ENCODE measurements around the gene PRUNE1. TPM values are rescaled to one million over a fixed set of nuclear protein-coding genes. Genes with fewer than 3 reads are reported as not detected.

Gene PRUNE1
- total and polyA plus RNA-seq, 2 donors (not counting 1 experiment from before 2014, with no cell fraction given): 6.3 to 16.6 TPM

GRCh38 chr1:151049458-151049857, 41.2 kb downstream of the PRUNE1 start:
- H3K9ac ChIP-seq (ENCODE audit: insufficient read depth, low read length): no peak overlapping the region
- H3K27me3 ChIP-seq (ENCODE audit: control insufficient read depth, insufficient read depth, low read length): no peaks in the 10 kb centered on the region
- H3K9me3 ChIP-seq (ENCODE audit: control insufficient read depth, insufficient read depth, low read depth, low read length): no peaks in the 10 kb centered on the region
- peaks cover 2% of the 10 kb centered on the region for H3K4me1 ChIP-seq (ENCODE audit: control insufficient read depth, extremely low read depth, insufficient read depth, low read length)
- no peaks in the 10 kb centered on the region for H4K20me1 ChIP-seq (ENCODE audit: control insufficient read depth, extremely low read depth, insufficient read depth, low read length)
- peaks cover 6% of the 10 kb centered on the region for H3K36me3 ChIP-seq (ENCODE audit: control insufficient read depth, insufficient read depth, low read length)
- H3K4me2 ChIP-seq (ENCODE audit: extremely low read depth, insufficient read depth, low read length): no peak overlapping the region
- TF ChIP-seq, protein P1, sequence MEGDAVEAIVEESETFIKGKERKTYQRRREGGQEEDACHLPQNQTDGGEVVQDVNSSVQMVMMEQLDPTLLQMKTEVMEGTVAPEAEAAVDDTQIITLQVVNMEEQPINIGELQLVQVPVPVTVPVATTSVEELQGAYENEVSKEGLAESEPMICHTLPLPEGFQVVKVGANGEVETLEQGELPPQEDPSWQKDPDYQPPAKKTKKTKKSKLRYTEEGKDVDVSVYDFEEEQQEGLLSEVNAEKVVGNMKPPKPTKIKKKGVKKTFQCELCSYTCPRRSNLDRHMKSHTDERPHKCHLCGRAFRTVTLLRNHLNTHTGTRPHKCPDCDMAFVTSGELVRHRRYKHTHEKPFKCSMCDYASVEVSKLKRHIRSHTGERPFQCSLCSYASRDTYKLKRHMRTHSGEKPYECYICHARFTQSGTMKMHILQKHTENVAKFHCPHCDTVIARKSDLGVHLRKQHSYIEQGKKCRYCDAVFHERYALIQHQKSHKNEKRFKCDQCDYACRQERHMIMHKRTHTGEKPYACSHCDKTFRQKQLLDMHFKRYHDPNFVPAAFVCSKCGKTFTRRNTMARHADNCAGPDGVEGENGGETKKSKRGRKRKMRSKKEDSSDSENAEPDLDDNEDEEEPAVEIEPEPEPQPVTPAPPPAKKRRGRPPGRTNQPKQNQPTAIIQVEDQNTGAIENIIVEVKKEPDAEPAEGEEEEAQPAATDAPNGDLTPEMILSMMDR (conservative IDR thresholded peaks at IDR 0.05 in 1 of 2, IDR thresholded peaks at IDR 0.05 in 1 of 2; ENCODE audit: low read depth in 1 of 2, low read length in 2 of 2): no peak
- TF ChIP-seq EZH2 (IDR thresholded peaks at IDR 0.05; ENCODE audit: low read length, missing control alignments): no peak
- no peak overlapping the region for H3K4me3 ChIP-seq (replicated peaks in 1 of 4; ENCODE audit: control extremely low read depth in 1 of 4, insufficient read depth in 1 of 4, low read depth in 3 of 4, low read length in 4 of 4)
- H3K27ac ChIP-seq (ENCODE audit: insufficient read depth, low read length): no peak overlapping the region
- DNase-seq (ENCODE audit: low read depth in 2 of 2): no peak
- peaks cover 4% of the 10 kb centered on the region for H3K79me2 ChIP-seq (ENCODE audit: control insufficient read depth, insufficient read depth, low read length)
- H2AFZ ChIP-seq (ENCODE audit: low read length): no peak overlapping the region

- TF ChIP-seq, protein P1 (conservative IDR thresholded peaks at IDR 0.05 in 1 of 2, IDR thresholded peaks at IDR 0.05 in 1 of 2; ENCODE audit: low read depth in 1 of 2, low read length in 2 of 2): no peak
- no peak for TF ChIP-seq EZH2 (IDR thresholded peaks at IDR 0.05; ENCODE audit: low read length, missing control alignments)
- Histone ChIP-seq H3K36me3 (ENCODE audit: control insufficient read depth, insufficient read depth, low read length) (peaks cover 12% of the 10 kb centered on the region), H3K27ac (ENCODE audit: insufficient read depth, low read length) (no peak overlapping the region), H3K79me2 (ENCODE audit: control insufficient read depth, insufficient read depth, low read length) (peaks cover 7% of the 10 kb centered on the region), H4K20me1 (ENCODE audit: control insufficient read depth, extremely low read depth, insufficient read depth, low read length) (no peaks in the 10 kb centered on the region), H3K4me1 (ENCODE audit: control insufficient read depth, extremely low read depth, insufficient read depth, low read length) (peaks cover 2% of the 10 kb centered on the region), H3K9ac (ENCODE audit: insufficient read depth, low read length) (no peak overlapping the region), H3K4me3 (replicated peaks in 1 of 4; ENCODE audit: control extremely low read depth in 1 of 4, insufficient read depth in 1 of 4, low read depth in 3 of 4, low read length in 4 of 4) (no peak overlapping the region), H3K9me3 (ENCODE audit: control insufficient read depth, insufficient read depth, low read depth, low read length) (no peaks in the 10 kb centered on the region), H2AFZ (ENCODE audit: low read length) (no peak overlapping the region), H3K27me3 (ENCODE audit: control insufficient read depth, insufficient read depth, low read length) (no peaks in the 10 kb centered on the region), H3K4me2 (ENCODE audit: extremely low read depth, insufficient read depth, low read length) (no peak overlapping the region)
- no peak for DNase-seq (ENCODE audit: low read depth in 2 of 2)
Observed at GRCh38 chr1:151050051-151050688, 41.9 kb downstream of the PRUNE1 start.

DNA sequence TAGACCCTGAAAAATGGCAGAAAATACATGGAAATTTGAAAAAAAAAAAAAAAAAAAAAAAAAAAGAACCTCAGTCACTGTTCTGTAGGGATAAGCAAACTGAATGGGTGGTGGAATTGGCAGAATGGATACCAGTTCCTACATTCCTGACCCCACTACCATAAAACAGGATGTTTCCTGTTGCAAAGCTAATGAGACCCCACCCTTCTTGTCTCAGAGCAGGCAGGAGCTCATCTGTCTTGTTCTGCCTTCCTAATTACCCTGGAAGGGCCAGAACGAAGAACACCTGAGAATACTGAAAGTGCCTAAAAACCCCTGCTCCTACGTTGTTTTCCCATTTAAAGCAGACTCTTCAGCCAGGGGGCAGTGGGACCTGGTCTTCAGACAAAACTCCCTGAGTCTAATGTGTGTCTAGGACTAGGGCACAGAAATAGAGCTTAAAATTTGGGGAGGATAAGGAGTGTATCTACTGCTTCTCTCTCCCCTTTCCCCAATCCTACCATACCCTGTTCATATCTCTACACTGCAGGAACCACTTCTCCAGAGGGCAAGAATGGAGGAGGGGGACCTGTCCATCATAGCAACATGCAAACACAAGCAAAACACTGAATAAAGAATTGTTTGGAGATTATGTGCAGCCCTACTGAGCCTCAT, 43.2 kb downstream of the PRUNE1 start:
- Histone ChIP-seq H3K9ac (ENCODE audit: insufficient read depth, low read length) (no peak overlapping the region), H3K36me3 (ENCODE audit: control insufficient read depth, insufficient read depth, low read length) (peaks cover 18% of the 10 kb centered on the region), H3K4me2 (ENCODE audit: extremely low read depth, insufficient read depth, low read length) (no peak overlapping the region), H3K27me3 (ENCODE audit: control insufficient read depth, insufficient read depth, low read length) (no peaks in the 10 kb centered on the region), H3K4me1 (ENCODE audit: control insufficient read depth, extremely low read depth, insufficient read depth, low read length) (peaks cover 2% of the 10 kb centered on the region), H3K9me3 (ENCODE audit: control insufficient read depth, insufficient read depth, low read depth, low read length) (no peaks in the 10 kb centered on the region), H3K4me3 (replicated peaks in 1 of 4; ENCODE audit: control extremely low read depth in 1 of 4, insufficient read depth in 1 of 4, low read depth in 3 of 4, low read length in 4 of 4) (no peak overlapping the region), H4K20me1 (ENCODE audit: control insufficient read depth, extremely low read depth, insufficient read depth, low read length) (no peaks in the 10 kb centered on the region), H3K79me2 (ENCODE audit: control insufficient read depth, insufficient read depth, low read length) (peaks cover 21% of the 10 kb centered on the region), H3K27ac (ENCODE audit: insufficient read depth, low read length) (no peak overlapping the region), H2AFZ (ENCODE audit: low read length) (no peak overlapping the region)
- TF ChIP-seq EZH2 (IDR thresholded peaks at IDR 0.05; ENCODE audit: low read length, missing control alignments): no peak
- TF ChIP-seq, protein P1 (conservative IDR thresholded peaks at IDR 0.05 in 1 of 2, IDR thresholded peaks at IDR 0.05 in 1 of 2; ENCODE audit: low read depth in 1 of 2, low read length in 2 of 2): no peak
- no peak for DNase-seq (ENCODE audit: low read depth in 2 of 2)
